Measurements from ENCODE around the gene FMO4. TPM values are rescaled to one million over a fixed set of nuclear protein-coding genes. Genes with fewer than 3 reads are reported as not detected.
"Not testable (repeated sequence)": the region's sequence is repeated elsewhere in the genome, so short reads cannot be mapped to it uniquely, and the experiment has no call there.

FMO4 gene
- total and polyA plus RNA-seq, 4 donors: 2.2 to 12.5 (median 3.0) TPM

DNA sequence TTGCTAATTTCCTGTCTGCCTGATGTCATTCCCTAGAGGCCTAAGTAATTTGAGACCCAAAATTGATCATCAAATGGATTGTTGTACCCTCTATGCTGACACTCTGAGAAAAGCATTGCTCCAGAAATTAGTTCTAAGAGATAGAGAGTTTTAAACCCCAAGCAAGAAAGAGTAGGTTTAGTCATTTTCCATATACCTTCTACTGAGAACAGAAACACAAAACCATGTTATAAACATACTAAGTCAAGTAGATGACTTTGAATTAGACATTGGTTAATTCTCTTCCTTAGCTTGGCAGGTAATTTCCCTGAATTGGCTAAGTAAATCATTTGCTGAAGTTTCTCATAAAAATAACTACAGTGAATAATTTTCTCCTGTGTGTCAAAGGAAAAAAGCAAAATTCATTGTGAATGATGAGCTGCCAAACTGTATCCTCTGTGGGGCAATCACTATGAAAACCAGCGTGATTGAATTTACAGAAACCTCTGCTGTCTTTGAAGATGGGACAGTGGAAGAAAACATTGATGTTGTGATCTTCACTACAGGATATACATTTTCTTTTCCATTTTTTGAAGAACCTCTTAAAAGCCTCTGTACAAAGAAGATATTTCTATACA is 20.1 kb downstream of the FMO4 start:
- Histone ChIP-seq H3K36me3 (ENCODE audit: control insufficient read depth in 4 of 4, insufficient read depth in 4 of 4, low read length in 4 of 4) (peaks cover 0 to 9% (median 3%) of the 10 kb centered on the region in 4 donors), H3K9ac (ENCODE audit: insufficient read depth in 1 of 2, low read length in 2 of 2) (no peak overlapping the region), H3K27ac (ENCODE audit: low read depth in 1 of 2, low read length in 1 of 2) (no peak overlapping the region), H3K4me1 (ENCODE audit: control insufficient read depth in 5 of 5, insufficient read depth in 5 of 5, low read length in 5 of 5) (peaks cover 0 to 3% (median 0%) of the 10 kb centered on the region in 5 donors), H3K4me3 (no peak overlapping the region), H3K9me3 (ENCODE audit: control insufficient read depth in 4 of 4, insufficient read depth in 3 of 4, low read length in 3 of 4) (no peaks in the 10 kb centered on the region), H3K27me3 (ENCODE audit: control insufficient read depth in 3 of 3, insufficient read depth in 3 of 3, low read length in 2 of 3) (no peaks in the 10 kb centered on the region)
- 94 to 96% methylated on average over 1 of the region's 1 CpG for WGBS, 2 donors
- TF ChIP-seq, protein P1, sequence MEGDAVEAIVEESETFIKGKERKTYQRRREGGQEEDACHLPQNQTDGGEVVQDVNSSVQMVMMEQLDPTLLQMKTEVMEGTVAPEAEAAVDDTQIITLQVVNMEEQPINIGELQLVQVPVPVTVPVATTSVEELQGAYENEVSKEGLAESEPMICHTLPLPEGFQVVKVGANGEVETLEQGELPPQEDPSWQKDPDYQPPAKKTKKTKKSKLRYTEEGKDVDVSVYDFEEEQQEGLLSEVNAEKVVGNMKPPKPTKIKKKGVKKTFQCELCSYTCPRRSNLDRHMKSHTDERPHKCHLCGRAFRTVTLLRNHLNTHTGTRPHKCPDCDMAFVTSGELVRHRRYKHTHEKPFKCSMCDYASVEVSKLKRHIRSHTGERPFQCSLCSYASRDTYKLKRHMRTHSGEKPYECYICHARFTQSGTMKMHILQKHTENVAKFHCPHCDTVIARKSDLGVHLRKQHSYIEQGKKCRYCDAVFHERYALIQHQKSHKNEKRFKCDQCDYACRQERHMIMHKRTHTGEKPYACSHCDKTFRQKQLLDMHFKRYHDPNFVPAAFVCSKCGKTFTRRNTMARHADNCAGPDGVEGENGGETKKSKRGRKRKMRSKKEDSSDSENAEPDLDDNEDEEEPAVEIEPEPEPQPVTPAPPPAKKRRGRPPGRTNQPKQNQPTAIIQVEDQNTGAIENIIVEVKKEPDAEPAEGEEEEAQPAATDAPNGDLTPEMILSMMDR (IDR thresholded peaks at IDR 0.05; ENCODE audit: control extremely low read depth, extremely low read depth): no peak
- ATAC-seq (ENCODE audit: insufficient read depth, low FRiP score) (no peak), DNase-seq (no peak)

- H3K9ac ChIP-seq (ENCODE audit: insufficient read depth in 1 of 2, low read length in 2 of 2): no peak overlapping the region
- no peaks in the 10 kb centered on the region for H3K9me3 ChIP-seq (ENCODE audit: control insufficient read depth in 4 of 4, insufficient read depth in 3 of 4, low read length in 3 of 4)
- H3K4me3 ChIP-seq: no peak overlapping the region
- H3K27ac ChIP-seq (ENCODE audit: low read depth in 1 of 2, low read length in 1 of 2): no peak overlapping the region
- 55 to 81% methylated on average over 1 of the region's 1 CpG for WGBS, 2 donors
- ATAC-seq (ENCODE audit: insufficient read depth, low FRiP score) (no peak), DNase-seq (no peak)
- TF ChIP-seq, protein P1 (IDR thresholded peaks at IDR 0.05; ENCODE audit: control extremely low read depth, extremely low read depth): no peak
- peaks cover 0 to 3% (median 0%) of the 10 kb centered on the region in 5 donors for H3K4me1 ChIP-seq (ENCODE audit: control insufficient read depth in 5 of 5, insufficient read depth in 5 of 5, low read length in 5 of 5)
- peaks cover 0 to 9% (median 3%) of the 10 kb centered on the region in 4 donors for H3K36me3 ChIP-seq (ENCODE audit: control insufficient read depth in 4 of 4, insufficient read depth in 4 of 4, low read length in 4 of 4)
- no peaks in the 10 kb centered on the region for H3K27me3 ChIP-seq (ENCODE audit: control insufficient read depth in 3 of 3, insufficient read depth in 3 of 3, low read length in 2 of 3)
These were observed 22.0 kb downstream of the FMO4 start for GRCh38 chr1:171335964-171336363.

GRCh38 chr1:171339345-171339744 is 25.4 kb downstream of the FMO4 start:
- not testable (repeated sequence) for H3K9me3 ChIP-seq (ENCODE audit: control insufficient read depth in 4 of 4, insufficient read depth in 3 of 4, low read length in 3 of 4); H3K27me3 ChIP-seq (ENCODE audit: control insufficient read depth in 3 of 3, insufficient read depth in 3 of 3, low read length in 2 of 3); H3K4me3 ChIP-seq; ATAC-seq (ENCODE audit: insufficient read depth, low FRiP score); H3K36me3 ChIP-seq (ENCODE audit: control insufficient read depth in 4 of 4, insufficient read depth in 4 of 4, low read length in 4 of 4); H3K27ac ChIP-seq (ENCODE audit: low read depth in 1 of 2, low read length in 1 of 2); DNase-seq; H3K9ac ChIP-seq (ENCODE audit: insufficient read depth in 1 of 2, low read length in 2 of 2); H3K4me1 ChIP-seq (ENCODE audit: control insufficient read depth in 5 of 5, insufficient read depth in 5 of 5, low read length in 5 of 5)
- 90 to 95% methylated on average over 6 of the region's 6 CpGs for WGBS, 2 donors

GRCh38 chr1:171343727-171344472 is 29.9 kb downstream of the FMO4 start:
- H3K4me3 ChIP-seq: no peak overlapping the region
- no peaks in the 10 kb centered on the region for H3K27me3 ChIP-seq (ENCODE audit: control insufficient read depth in 3 of 3, insufficient read depth in 3 of 3, low read length in 2 of 3)
- no peak for ATAC-seq (ENCODE audit: insufficient read depth, low FRiP score)
- 70 to 81% methylated on average over 5 of the region's 5 CpGs for WGBS, 2 donors
- DNase-seq: peak in 2 of 3 donors; percentile 1 to 5
- H3K9ac ChIP-seq (ENCODE audit: insufficient read depth in 1 of 2, low read length in 2 of 2): no peak overlapping the region
- peaks cover 0 to 4% (median 0%) of the 10 kb centered on the region in 4 donors for H3K9me3 ChIP-seq (ENCODE audit: control insufficient read depth in 4 of 4, insufficient read depth in 3 of 4, low read length in 3 of 4)
- H3K36me3 ChIP-seq (ENCODE audit: control insufficient read depth in 4 of 4, insufficient read depth in 4 of 4, low read length in 4 of 4): peaks cover 0 to 3% (median 0%) of the 10 kb centered on the region in 4 donors
- peak overlapping the region in 1 of 2 donors; percentile 10 for H3K27ac ChIP-seq (ENCODE audit: low read depth in 1 of 2, low read length in 1 of 2)
- peaks cover 0 to 8% (median 0%) of the 10 kb centered on the region in 5 donors for H3K4me1 ChIP-seq (ENCODE audit: control insufficient read depth in 5 of 5, insufficient read depth in 5 of 5, low read length in 5 of 5)
- TF ChIP-seq, protein P1 (IDR thresholded peaks at IDR 0.05; ENCODE audit: control extremely low read depth, extremely low read depth): no peak

Measured in lung (tissue), 12 donors.